ENCODE results near the gene MAPK1.

- no peak for TF ChIP-seq CTCF (conservative IDR thresholded peaks at IDR 0.05)
- TF ChIP-seq ZFX (IDR thresholded peaks at IDR 0.05) = no peak
Measured at GRCh38 chr22:21839765-21840140, 27.7 kb downstream of the MAPK1 start.
